Endothelial cell of umbilical vein (primary cell): Measurements from ENCODE around the gene ERAP2. TPM values are rescaled to one million over a fixed set of nuclear protein-coding genes. Genes with fewer than 3 reads are reported as not detected.
A peak's percentile ranks its signal among the peaks of the same experiment; 100 is the strongest.

ENCODE experiments used
- BruUV-seq: library from RNA; stranded (reverse); fragments of 400-500 nt; replicated peaks from 2 replicates; lab custom pipeline; 2021; lab: Mats Ljungman, UMichigan
- CTCF ChIA-PET: fragments of 300-600, 350-600 bp; sonication (Branson Sonifier 250); formaldehyde crosslinking; loops from one replicate; lab custom pipeline; 2021; ENCODE audit warnings: antibody characterized with exemption, inconsistent platforms; lab: Charles Lee
- POLR2A ChIA-PET: fragments of 300-600, 350-600 bp; sonication (Branson Sonifier 250); formaldehyde crosslinking; loops from one replicate; lab custom pipeline; 2021; ENCODE audit warnings: antibody characterized with exemption, inconsistent platforms; lab: Charles Lee
- DNase-seq: peaks from one replicate; pipeline ENCODE4 v3.0.0-alpha.2; 2011; ENCODE audit warnings: low read depth, low spot score
- FAIRE-seq: peaks from 2 replicates; lab custom pipeline; 2011; peaks lifted over from hg19 to GRCh38; lab: Jason Lieb, UNC
- H2AFZ ChIP-seq: 2 replicates; pipeline ENCODE4 v1.6.0; 2012; ENCODE audit warnings: low read depth, low read length, control low read depth, inconsistent platforms
- H3K27ac ChIP-seq: 2 replicates; pipeline ENCODE4 v1.5.1; 2011; ENCODE audit warnings: low read depth, mild to moderate bottlenecking, control low read depth, low read length, moderate library complexity; ENCODE audit not compliant: insufficient read depth
- H3K27me3 ChIP-seq, 2 experiments: 2 replicates each; pipeline versions ENCODE4 v1.6.0 to v1.6.1; 2011; ENCODE audit warnings: low read length in 2 of 2, mixed read lengths in 1 of 2; ENCODE audit not compliant: control insufficient read depth in 2 of 2, insufficient read depth in 2 of 2
- H3K36me3 ChIP-seq, 2 experiments: 2 replicates in 1 of 2; 3 replicates in 1 of 2; pipeline ENCODE4 v1.5.1; 2011; ENCODE audit warnings: low read length in 2 of 2, mild to moderate bottlenecking in 1 of 2, moderate library complexity in 1 of 2; ENCODE audit not compliant: control insufficient read depth in 2 of 2, insufficient read depth in 2 of 2; ENCODE audit errors: extremely low read depth in 1 of 2
- H3K4me1 ChIP-seq: 3 replicates; pipeline ENCODE4 v1.5.1; 2011; ENCODE audit warnings: mild to moderate bottlenecking, low read length; ENCODE audit not compliant: control insufficient read depth, insufficient read depth; ENCODE audit errors: extremely low read depth
- H3K4me2 ChIP-seq: 2 replicates; pipeline ENCODE4 v1.6.1; 2011; ENCODE audit warnings: low read length, control low read depth, mixed read lengths; ENCODE audit not compliant: insufficient read depth
- H3K4me3 ChIP-seq, 3 experiments: fragments of 200-600 bp in 1 of 3; sonication (generic), shearing (Covaris generic) in 1 of 3; replicated peaks in 1 of 3; 2 replicates each; pipeline ENCODE4 v1.5.1; 2011 to 2016; ENCODE audit warnings: control low read depth in 3 of 3, low read length in 3 of 3, mild to moderate bottlenecking in 2 of 3, inconsistent platforms in 1 of 3, low read depth in 1 of 3, moderate library complexity in 1 of 3; ENCODE audit not compliant: insufficient read depth in 1 of 3
- H3K79me2 ChIP-seq: 2 replicates; pipeline ENCODE4 v1.6.0; 2012; ENCODE audit warnings: low read length, inconsistent platforms; ENCODE audit not compliant: control insufficient read depth, insufficient read depth
- H3K9ac ChIP-seq: replicated peaks from 2 replicates; pipeline ENCODE3; 2011; ENCODE audit warnings: low read length, control low read depth; ENCODE audit not compliant: insufficient read depth; ENCODE audit errors: extremely low read depth
- H3K9me1 ChIP-seq: replicated peaks from 3 replicates; pipeline ENCODE4 v1.6.0; 2011; ENCODE audit warnings: mild to moderate bottlenecking, low read length; ENCODE audit not compliant: control insufficient read depth, insufficient read depth; ENCODE audit errors: extremely low read depth
- H3K9me3 ChIP-seq: replicated peaks from 2 replicates; pipeline ENCODE4 v1.5.1; 2012; ENCODE audit warnings: low read length, inconsistent platforms; ENCODE audit not compliant: control insufficient read depth, insufficient read depth
- H4K20me1 ChIP-seq: replicated peaks from 2 replicates; pipeline ENCODE3; 2011; ENCODE audit warnings: mild to moderate bottlenecking, low read length; ENCODE audit not compliant: control insufficient read depth, insufficient read depth; ENCODE audit errors: extremely low read depth
- EZH2 ChIP-seq: IDR thresholded peaks from 2 replicates; pipeline ENCODE4 v1.6.1; 2012; ENCODE audit warnings: borderline replicate concordance, low read depth, mild to moderate bottlenecking, moderate library complexity, low read length, inconsistent platforms; ENCODE audit not compliant: severe bottlenecking
- FOS ChIP-seq: IDR thresholded peaks from 2 replicates; pipeline ENCODE4 v1.6.1; 2011; ENCODE audit warnings: mild to moderate bottlenecking, low read length, moderate library complexity, borderline replicate concordance; ENCODE audit not compliant: insufficient read depth
- GATA2 ChIP-seq: IDR thresholded peaks from 2 replicates; pipeline ENCODE4 v1.7.0; 2011; ENCODE audit warnings: low read depth, mild to moderate bottlenecking, moderate library complexity, mixed read lengths, low read length; ENCODE audit not compliant: insufficient read length, insufficient read depth
- JUN ChIP-seq: IDR thresholded peaks from 2 replicates; pipeline ENCODE4 v1.6.1; 2011; ENCODE audit warnings: borderline replicate concordance, low read depth; ENCODE audit not compliant: insufficient read length, insufficient read depth
- MAX ChIP-seq: IDR thresholded peaks from 2 replicates; pipeline ENCODE4 v1.6.1; 2011; ENCODE audit not compliant: insufficient read depth, insufficient read length
- MYC ChIP-seq: IDR thresholded peaks from one replicate; pipeline ENCODE4 v1.6.1; 2011; ENCODE audit warnings: mild to moderate bottlenecking, low read depth, low read length
- POLR2A ChIP-seq: IDR thresholded peaks from 2 replicates; pipeline ENCODE4 v1.6.1; 2012; ENCODE audit warnings: low read depth, mild to moderate bottlenecking, control low read depth, low read length
- POLR2AphosphoS5 ChIP-seq: IDR thresholded peaks from 2 replicates; pipeline ENCODE4 v1.6.1; 2012; ENCODE audit warnings: low read depth, mild to moderate bottlenecking, control low read depth, low read length, moderate library complexity; ENCODE audit not compliant: insufficient read depth
- dilution Hi-C: fragments of 300-500 bp; cut with MboI; formaldehyde crosslinking; loops from one replicate; pipeline ENCODE4 v1.15.0; 2019; ENCODE audit warnings: low sequenced_read_pairs; ENCODE audit not compliant: extremely low pct_ligation_motif_present
- intact Hi-C: fragments of 100-400 bp; cut with micrococcal nuclease; formaldehyde crosslinking; loops from one replicate; pipeline ENCODE4 v1.10.0; 2022
- polyA plus RNA-seq, 4 experiments: library from polyadenylated mRNA; depleted of rRNA in 3 of 4; stranded (reverse) in 3 of 4; unstranded in 1 of 4; fragments of >200 nt; gene quantifications; 2 replicates each; pipeline versions ENCODE4 v1.2.1 to v1.2.3, GENCODE V29; 2011 to 2012; ENCODE audit warnings: missing spikeins in 1 of 4
- total RNA-seq: library from RNA; stranded (reverse); gene quantifications from 2 replicates; pipeline ENCODE4 v1.2.3, GENCODE V29; 2021
- TF ChIP-seq, protein P1 (sequence below), 2 donors: IDR thresholded peaks; 1 replicate in 1 of 2; 2 replicates in 1 of 2; pipeline ENCODE4 v1.5.1; 2011; ENCODE audit warnings: low read length in 2 of 2, mild to moderate bottlenecking in 2 of 2, moderate library complexity in 2 of 2, control low read depth in 1 of 2, inconsistent platforms in 1 of 2, low read depth in 1 of 2; ENCODE audit not compliant: insufficient read depth in 1 of 2; ENCODE audit errors: extremely low read depth in 1 of 2

The ERAP2 gene
- total and polyA plus RNA-seq, 2 donors (not counting 3 experiments of a cell fraction or from before 2014, with no cell fraction given) = 3.1 to 10.0 TPM

- no peak overlapping the region for H3K9ac ChIP-seq
- BruUV-seq = no TSS peak
- no peak overlapping the region for H3K27ac ChIP-seq
- no peak overlapping the region for H3K4me2 ChIP-seq
- CTCF ChIA-PET = interaction anchor here (1.0 to 1.3 kb wide), 5 partner anchors 8 to 28 kb away, joined by 3 to 6 read pairs (median 3); no protein-coding TSS in a partner anchor
- H3K4me3 ChIP-seq = no peak overlapping the region
- H3K79me2 ChIP-seq = no peaks in the 10 kb centered on the region
- DNase-seq (no peak), FAIRE-seq (no peak)
- H3K4me1 ChIP-seq = peaks cover 11% of the 10 kb centered on the region
- TF ChIP-seq MYC (no peak), POLR2A (no peak), GATA2 (no peak)
- TF ChIP-seq, protein P1, sequence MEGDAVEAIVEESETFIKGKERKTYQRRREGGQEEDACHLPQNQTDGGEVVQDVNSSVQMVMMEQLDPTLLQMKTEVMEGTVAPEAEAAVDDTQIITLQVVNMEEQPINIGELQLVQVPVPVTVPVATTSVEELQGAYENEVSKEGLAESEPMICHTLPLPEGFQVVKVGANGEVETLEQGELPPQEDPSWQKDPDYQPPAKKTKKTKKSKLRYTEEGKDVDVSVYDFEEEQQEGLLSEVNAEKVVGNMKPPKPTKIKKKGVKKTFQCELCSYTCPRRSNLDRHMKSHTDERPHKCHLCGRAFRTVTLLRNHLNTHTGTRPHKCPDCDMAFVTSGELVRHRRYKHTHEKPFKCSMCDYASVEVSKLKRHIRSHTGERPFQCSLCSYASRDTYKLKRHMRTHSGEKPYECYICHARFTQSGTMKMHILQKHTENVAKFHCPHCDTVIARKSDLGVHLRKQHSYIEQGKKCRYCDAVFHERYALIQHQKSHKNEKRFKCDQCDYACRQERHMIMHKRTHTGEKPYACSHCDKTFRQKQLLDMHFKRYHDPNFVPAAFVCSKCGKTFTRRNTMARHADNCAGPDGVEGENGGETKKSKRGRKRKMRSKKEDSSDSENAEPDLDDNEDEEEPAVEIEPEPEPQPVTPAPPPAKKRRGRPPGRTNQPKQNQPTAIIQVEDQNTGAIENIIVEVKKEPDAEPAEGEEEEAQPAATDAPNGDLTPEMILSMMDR (IDR thresholded peaks at IDR 0.05; ENCODE audit: extremely low read depth in 1 of 2, insufficient read depth in 1 of 2, low read depth in 1 of 2, low read length in 2 of 2) = no peak
- no peaks in the 10 kb centered on the region for H3K9me1 ChIP-seq
- dilution Hi-C loops = no loop called here
- peaks cover 0 to 6% of the 10 kb centered on the region in 2 experiments for H3K36me3 ChIP-seq
- H2AFZ ChIP-seq = no peak overlapping the region
- intact Hi-C loops = no loop called here
- POLR2A ChIA-PET = interaction anchor here (0.6 kb wide), 1 partner anchor 88 kb away, joined by 7 read pairs; no protein-coding TSS in a partner anchor
- H3K9me3 ChIP-seq = no peaks in the 10 kb centered on the region
- H3K27me3 ChIP-seq = no peaks in the 10 kb centered on the region
- no peaks in the 10 kb centered on the region for H4K20me1 ChIP-seq
Observed at GRCh38 chr5:96896806-96897205, 20.5 kb downstream of the ERAP2 start.

- ChIA-PET CTCF (interaction anchor here (0.7 to 3.5 kb wide), 5 partner anchors 8 to 149 kb away, joined by 3 to 25 read pairs (median 4); no protein-coding TSS in a partner anchor), POLR2A (no interaction called here)
- no TSS peak for BruUV-seq
- Histone ChIP-seq H3K27me3 (no peaks in the 10 kb centered on the region), H2AFZ (no peak overlapping the region), H4K20me1 (no peaks in the 10 kb centered on the region), H3K4me3 (no peak overlapping the region), H3K27ac (no peak overlapping the region), H3K4me1 (no peaks in the 10 kb centered on the region), H3K36me3 (peaks cover 2 to 3% of the 10 kb centered on the region in 2 experiments), H3K9me1 (no peaks in the 10 kb centered on the region), H3K9ac (no peak overlapping the region), H3K79me2 (no peaks in the 10 kb centered on the region), H3K9me3 (no peaks in the 10 kb centered on the region), H3K4me2 (no peak overlapping the region)
- dilution Hi-C loops (no loop called here), intact Hi-C loops (loop anchor here (2.0 kb wide), 1 partner anchor 33 kb away; no protein-coding TSS in a partner anchor)
- FAIRE-seq = peak; percentile 40
- TF ChIP-seq MAX = no peak
- no peak for TF ChIP-seq POLR2A
- TF ChIP-seq, protein P1 (IDR thresholded peaks at IDR 0.05; ENCODE audit: extremely low read depth in 1 of 2, insufficient read depth in 1 of 2, low read depth in 1 of 2, low read length in 2 of 2) = no peak
- TF ChIP-seq MYC = no peak
- TF ChIP-seq EZH2 = no peak
- TF ChIP-seq FOS = no peak
- TF ChIP-seq GATA2 = no peak
- no peak for TF ChIP-seq JUN
- TF ChIP-seq POLR2AphosphoS5 = no peak
- no peak for DNase-seq
Observed at GRCh38 chr5:96901384-96901783, 25.1 kb downstream of the ERAP2 start.
